Ishikawa (cell line): ENCODE data around the gene HAND1.

ENCODE experiments used
- CEBPB ChIP-seq: IDR thresholded peaks from 2 replicates; pipeline ENCODE4 v1.6.1; 2012
- CREB1 ChIP-seq: IDR thresholded peaks from 2 replicates; pipeline ENCODE4 v1.6.1; 2012; ENCODE audit warnings: low read depth
- EGR1 ChIP-seq: IDR thresholded peaks from 2 replicates; pipeline ENCODE4 v1.6.1; 2012
- EP300 ChIP-seq: IDR thresholded peaks from 2 replicates; pipeline ENCODE4 v1.6.1; 2012; ENCODE audit warnings: borderline replicate concordance
- FOXM1 ChIP-seq: IDR thresholded peaks from 2 replicates; pipeline ENCODE4 v1.6.1; 2012; ENCODE audit warnings: low read depth, borderline replicate concordance
- MAX ChIP-seq: IDR thresholded peaks from 2 replicates; pipeline ENCODE4 v1.6.1; 2012
- NFIC ChIP-seq: IDR thresholded peaks from 2 replicates; pipeline ENCODE4 v1.6.1; 2012
- RAD21 ChIP-seq: IDR thresholded peaks from 2 replicates; pipeline ENCODE4 v1.6.1; 2012; ENCODE audit warnings: low read depth
- REST ChIP-seq: IDR thresholded peaks from 2 replicates; pipeline ENCODE4 v1.6.1; 2012; ENCODE audit warnings: low read depth, mild to moderate bottlenecking
- TAF1 ChIP-seq: IDR thresholded peaks from 2 replicates; pipeline ENCODE4 v1.6.1; 2012; ENCODE audit warnings: low read depth, mild to moderate bottlenecking
- TCF12 ChIP-seq: IDR thresholded peaks from 2 replicates; pipeline ENCODE4 v1.6.1; 2012; ENCODE audit warnings: low read depth
- TEAD4 ChIP-seq: IDR thresholded peaks from 2 replicates; pipeline ENCODE4 v1.6.1; 2012
- USF1 ChIP-seq: IDR thresholded peaks from 2 replicates; pipeline ENCODE4 v1.6.1; 2012
- YY1 ChIP-seq: IDR thresholded peaks from 2 replicates; pipeline ENCODE4 v1.6.1; 2012; ENCODE audit warnings: low read depth
- ZBTB7A ChIP-seq: IDR thresholded peaks from 2 replicates; pipeline ENCODE4 v1.6.1; 2012; ENCODE audit warnings: low read depth

HAND1 gene

GRCh38 chr5:154478224-154478565 is at the start of gene HAND1:
HAND1 (minus strand) TSS chr5:154478227; CDS start chr5:154478008, 219 bp downstream.
- TF ChIP-seq FOXM1: no peak
- no peak for TF ChIP-seq TCF12
- TF ChIP-seq CREB1: no peak
- no peak for TF ChIP-seq MAX
- TF ChIP-seq CEBPB: no peak
- TF ChIP-seq ZBTB7A: no peak

GRCh38 chr5:154526231-154527226 is 48.5 kb upstream of the HAND1 start:
- TF ChIP-seq FOXM1 (no peak), TCF12 (no peak), EP300 (no peak), ZBTB7A (no peak), MAX (no peak), REST (no peak), USF1 (no peak), TAF1 (no peak), EGR1 (no peak), TEAD4 (no peak), CEBPB (no peak), NFIC (no peak), CREB1 (no peak), RAD21 (no peak), YY1 (no peak)

- TF ChIP-seq FOXM1 (no peak), TCF12 (no peak), TAF1 (no peak), EGR1 (no peak)
These were observed 46.8 kb upstream of the HAND1 start for GRCh38 chr5:154524859-154525258.

GRCh38 chr5:154524181-154524580 is 46.2 kb upstream of the HAND1 start:
- TF ChIP-seq EGR1: no peak
- TF ChIP-seq EP300: no peak
- TF ChIP-seq CEBPB: no peak
- no peak for TF ChIP-seq MAX
- no peak for TF ChIP-seq TEAD4
- no peak for TF ChIP-seq TCF12
- TF ChIP-seq USF1: no peak
- TF ChIP-seq REST: no peak
- TF ChIP-seq NFIC: no peak
- TF ChIP-seq CREB1: no peak
- TF ChIP-seq TAF1: no peak
- TF ChIP-seq YY1: no peak
- TF ChIP-seq RAD21: no peak
- TF ChIP-seq FOXM1: no peak
- TF ChIP-seq ZBTB7A: no peak

GRCh38 chr5:154523709-154524108 is 45.7 kb upstream of the HAND1 start:
- TF ChIP-seq YY1 (no peak), EGR1 (no peak), REST (no peak), RAD21 (no peak), USF1 (no peak), FOXM1 (no peak)
